Glomerular endothelial cell (primary cell): ENCODE data around the gene KY. TPM values are rescaled to one million over a fixed set of nuclear protein-coding genes. Genes with fewer than 3 reads are reported as not detected.

Experiments
- DNase-seq: peaks from one replicate; pipeline ENCODE4 v3.0.0-alpha.2; 2011; ENCODE audit warnings: low read depth, low spot score; ENCODE audit errors: extremely low read depth
- total RNA-seq: library from RNA; depleted of rRNA; stranded (reverse); fragments of >200 nt; gene quantifications from 2 replicates; pipeline ENCODE4 v1.2.3, GENCODE V29; 2015

Gene KY
- total RNA-seq, 1 donor from 2014 or later = 0.06 TPM

DNA sequence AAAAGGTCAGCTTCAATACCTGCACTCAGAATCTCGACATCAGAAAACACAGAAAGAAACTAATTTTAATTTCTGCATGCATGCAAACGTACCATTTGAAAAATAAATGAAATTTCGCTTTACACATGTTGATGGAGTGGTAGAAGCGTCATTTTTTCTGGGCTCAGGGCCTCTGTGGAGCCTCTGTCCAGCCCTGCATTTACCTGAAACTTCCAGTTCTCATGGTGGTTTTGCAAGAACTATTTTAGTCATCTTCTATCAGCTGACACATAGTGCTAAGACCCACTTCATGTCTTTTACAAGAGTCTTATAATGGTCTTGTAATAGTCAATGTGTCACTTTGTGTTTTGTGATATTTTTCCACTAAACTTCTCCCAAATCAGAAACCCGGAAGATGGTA, 5.3 kb downstream of the KY start:
- DNase-seq = no peak

DNA sequence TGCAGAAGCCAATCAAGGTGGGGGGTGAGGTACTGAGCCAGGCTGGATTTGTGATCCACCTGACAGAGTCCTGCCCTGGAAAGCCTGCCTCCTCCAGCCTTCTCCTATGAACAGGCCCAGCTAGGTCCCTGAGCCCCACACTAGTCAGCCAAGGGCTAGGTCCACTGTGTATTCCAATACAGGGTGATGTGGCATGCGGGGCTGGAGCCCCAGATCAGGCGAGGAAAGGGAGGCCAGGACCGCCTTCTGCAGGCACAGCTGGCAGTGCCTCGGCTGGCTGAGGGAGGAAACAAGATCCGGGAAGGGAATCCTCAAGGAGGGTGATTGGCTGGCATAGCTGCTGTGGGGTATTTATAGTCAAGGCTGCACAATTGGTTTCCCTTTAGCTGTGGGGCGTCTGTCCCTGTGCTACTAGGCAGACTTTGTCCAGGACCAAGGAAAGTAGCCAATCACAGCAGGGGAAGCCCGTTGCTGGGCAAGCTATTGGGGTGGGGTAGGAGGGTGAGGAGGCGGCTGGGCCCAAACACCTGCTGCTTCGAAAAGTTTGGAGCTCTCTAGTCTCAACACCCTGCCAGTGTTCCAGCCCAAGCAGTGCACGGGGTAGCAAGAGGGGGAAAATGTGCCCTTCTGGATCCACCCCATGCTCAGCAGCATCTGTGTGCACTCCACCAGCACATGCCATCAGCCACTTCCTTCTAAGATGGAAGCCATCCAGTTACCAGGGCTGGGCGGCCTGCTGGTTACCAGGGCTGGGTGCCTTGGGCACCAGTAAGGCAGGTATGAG, 5.9 kb downstream of the KY start:
- no peak for DNase-seq

DNA sequence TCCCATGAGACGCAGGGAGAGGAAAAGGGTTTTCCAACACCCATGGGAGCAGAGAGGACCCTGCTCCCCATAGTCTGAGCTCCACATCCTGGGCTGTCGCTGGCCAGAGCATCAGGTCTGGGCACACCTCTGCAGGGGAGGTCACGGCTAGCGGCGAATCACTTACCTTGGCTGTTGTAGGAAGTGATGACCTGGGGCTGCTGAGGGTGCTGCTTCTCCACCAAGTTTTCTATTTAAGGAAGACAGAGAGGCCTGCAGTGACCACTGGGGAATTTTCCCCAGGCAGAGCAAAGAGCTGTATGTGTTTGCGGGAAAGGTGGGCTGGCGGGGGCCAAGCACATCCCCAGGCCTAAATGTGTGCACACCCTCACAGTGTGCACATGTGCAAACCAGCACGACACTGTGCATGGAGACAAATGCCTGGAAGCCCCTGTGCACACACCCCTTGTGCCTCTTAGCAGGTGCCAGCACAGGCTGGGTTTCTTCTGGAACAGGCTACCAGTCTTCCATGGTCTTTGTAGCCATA, 7.6 kb downstream of the KY start:
- DNase-seq = no peak

DNA sequence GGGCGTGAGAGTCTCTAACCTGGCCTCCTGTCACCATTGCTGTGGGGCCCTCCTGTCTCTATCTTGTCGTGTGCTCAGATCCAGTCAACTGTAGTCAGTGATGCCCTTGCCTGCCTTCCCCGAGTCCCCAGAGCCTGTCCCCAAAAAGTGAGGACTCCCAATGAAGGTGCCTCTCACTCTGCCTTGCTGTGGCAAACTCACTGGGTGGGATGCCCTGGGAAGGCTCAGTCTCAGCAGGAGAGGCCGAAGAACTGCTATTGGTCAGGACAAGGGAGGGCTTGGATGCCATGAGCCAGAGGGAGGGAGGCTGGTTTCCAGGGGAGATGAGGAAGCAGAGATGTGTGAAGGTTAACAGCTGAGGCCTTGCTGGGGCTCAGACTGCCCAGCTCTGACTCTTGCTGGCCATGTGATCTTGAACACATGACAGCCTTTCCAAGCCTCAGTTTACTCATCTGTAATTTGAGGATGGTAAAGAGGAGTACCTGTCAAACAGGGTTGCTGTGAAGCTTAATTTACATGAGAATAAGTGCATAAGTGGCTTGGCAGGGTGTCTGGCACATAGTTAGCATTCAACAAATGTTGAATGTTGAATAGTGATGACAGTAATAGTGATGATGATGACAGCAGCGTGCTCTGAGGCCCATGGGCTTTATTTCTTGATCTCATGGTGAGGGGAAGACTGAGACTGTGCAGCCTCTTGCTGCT, 8.2 kb downstream of the KY start:
- no peak for DNase-seq

DNA sequence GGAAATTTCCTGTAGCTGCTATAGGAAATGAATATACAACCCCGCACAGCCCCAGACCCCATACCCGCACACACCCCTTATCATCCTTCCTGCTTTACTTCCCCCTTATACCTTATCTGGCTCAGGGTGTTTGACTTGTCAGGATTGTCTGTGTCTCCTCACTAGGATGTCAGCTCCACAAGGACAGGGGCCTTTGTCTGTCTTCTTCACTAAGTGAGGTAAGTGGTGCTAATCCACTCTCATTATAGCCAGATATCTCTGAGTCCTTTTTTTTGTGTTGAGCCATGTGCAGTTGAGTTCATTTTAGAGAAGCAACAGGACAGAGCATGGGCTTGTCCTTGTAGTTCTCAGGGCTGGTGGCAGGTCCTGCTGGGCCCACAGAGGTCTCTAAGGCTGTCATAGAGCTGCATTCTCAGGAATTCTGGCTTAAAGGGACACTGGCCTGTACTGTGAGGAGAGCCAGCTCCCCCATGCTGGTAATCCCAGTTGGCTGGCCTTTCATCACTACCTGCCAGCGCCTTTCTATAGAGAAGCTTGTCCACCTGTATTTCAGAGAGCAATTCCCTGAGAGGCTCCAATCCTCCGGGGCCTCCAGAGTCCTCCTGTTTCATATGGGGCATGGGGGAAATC, 9.0 kb downstream of the KY start:
- no peak for DNase-seq

DNA sequence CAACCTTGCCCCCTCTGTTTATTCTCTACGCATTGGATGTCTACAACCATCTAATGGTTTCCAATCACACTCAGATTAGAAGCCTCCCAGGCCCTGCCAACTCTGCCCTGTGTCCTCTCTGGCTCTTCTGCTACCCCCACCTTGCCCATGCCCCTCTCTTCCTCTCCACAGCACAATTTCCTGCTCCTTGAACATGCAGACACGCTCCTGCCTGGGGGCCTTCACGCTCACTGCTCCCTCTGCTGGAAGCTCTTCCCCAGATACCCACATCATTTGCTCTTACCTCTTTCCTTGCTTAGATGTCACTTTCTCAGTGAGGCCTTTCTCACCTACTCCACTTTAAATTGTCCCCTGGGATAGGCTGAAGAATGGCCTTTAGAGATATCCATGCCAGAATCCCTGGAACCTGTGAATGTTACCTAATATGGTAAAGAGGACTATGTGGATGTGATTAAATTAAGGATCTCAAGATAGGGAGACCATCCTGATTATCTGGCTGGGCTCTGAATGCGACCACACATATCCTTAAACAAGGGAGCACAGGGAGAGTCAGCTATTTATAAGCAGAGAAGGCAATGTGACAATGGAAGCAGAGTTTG, 9.9 kb downstream of the KY start:
- DNase-seq = no peak

DNA sequence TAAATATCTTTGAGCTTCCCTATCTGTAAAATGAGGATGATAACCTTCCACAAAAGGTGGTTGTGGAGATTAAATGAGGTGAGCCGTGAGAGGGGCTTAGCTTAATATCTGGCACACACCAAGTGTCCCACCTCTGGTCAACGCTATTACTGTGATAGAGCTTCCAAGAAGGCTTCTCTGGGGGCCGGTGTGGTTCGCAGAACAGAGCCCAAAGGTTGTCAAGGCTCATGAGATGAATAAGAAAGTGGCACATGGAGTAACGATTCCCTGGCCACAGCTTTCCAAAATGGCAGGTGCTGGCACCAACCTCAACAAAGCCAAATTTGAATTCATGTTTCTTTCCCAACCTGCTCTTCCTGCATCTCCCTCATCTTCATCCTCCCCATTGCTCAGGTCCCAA, 10.4 kb downstream of the KY start:
- no peak for DNase-seq

DNA sequence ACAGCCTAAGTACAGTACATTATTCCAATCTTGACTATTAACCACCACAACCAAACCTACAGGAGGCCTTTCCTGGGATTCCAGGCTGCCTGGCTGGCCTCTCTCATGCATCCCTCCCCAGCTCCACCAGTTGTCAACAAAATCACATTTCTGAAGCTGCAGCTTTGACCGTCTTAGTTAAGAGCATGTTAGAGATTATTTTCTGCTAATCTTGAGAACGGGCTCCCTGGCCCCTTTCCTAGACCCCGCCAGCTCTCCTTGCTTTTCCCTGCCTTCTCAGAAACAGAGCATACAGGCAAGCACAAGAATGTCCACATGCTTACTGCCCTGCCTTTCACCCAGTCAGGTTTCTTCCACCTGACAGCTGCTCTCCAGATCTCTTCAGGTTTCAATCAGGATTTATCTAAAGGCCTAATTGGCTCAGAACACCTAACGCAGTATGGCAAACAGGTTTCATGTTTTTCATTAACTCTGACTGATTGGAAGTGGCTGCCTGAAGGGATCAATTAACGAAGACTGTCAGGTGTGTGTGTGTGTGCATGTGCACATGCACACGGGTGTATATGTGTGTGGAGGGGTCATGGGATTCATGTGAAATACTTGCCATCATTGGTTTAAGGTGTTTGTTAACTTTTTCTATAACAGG, 12.3 kb downstream of the KY start:
- DNase-seq = no peak

DNA sequence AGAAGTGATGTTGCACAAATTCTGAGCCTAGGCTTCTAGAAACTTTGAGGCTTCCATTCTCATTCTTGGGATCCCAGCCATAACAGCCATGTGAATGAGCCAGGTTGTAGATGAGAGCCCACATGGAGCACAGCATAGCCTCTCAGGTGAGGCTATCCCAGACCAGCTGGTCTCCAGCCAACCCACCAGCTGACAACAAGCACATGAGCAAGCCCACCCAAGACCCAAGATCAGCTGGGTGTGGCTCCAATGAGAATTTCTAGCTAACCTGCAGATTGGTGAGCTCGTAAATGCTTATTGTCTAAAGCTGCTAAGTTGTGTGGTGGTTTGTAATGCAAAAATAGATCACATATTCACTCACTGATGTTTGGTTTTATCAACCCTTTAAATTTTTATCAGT, 14.4 kb downstream of the KY start:
- no peak for DNase-seq

DNA sequence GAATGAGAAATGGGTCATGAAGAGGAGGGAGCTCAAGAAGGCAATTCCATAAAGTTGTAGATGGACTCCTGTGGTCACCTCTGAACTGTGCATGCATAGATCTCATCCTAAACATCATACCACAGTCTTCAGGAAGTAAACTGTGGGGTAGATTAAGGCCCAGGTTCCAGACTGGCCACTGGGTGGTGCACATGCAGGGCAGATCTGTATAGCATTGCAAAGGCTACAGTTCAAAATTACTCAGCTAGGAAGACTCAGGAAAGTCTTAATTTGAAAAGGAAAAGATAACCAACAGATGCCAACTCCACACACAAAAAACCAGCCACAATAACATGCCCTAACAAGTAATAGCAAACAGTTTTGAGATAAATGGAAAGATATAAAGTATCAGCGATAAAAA, 20.3 kb downstream of the KY start:
- no peak for DNase-seq

DNA sequence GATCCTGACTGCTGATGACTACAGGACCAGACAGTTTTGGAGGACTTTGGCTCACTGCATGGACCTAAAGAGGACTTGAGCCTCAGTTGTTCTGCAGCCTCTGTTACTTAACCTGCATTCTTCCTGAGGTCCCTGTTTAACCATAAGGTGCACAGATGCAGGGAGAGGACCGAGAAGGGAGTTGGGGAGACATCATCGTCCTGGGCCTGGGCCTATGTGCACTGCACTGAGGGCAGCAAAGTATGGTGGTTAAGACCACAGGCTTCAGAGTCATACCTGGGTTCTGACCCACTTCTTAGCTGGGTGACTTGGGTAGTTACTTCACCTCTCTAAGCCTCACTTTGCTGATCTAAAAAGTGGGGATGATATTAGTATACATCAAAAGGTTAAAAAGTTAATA, 21.9 kb downstream of the KY start:
- DNase-seq = no peak

DNA sequence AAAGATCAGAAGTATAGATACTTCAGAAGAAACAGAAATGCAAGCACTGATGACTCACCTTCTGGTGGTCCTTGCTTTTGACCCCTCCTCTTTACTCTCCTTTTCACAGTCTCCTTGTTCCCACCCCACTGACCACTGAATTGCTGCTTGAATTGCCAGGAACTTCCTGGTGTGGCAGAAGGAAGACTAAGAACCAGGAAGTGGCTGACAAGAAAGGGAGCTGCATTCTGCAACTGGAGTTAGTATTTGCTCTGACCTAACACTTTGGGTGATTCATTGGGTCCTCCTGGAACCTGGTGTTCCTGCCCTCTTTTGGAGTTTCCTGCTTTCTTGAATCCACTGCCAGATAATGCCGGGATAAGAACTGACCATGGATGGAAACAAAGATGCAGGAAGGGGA, 23.0 kb downstream of the KY start:
- no peak for DNase-seq

DNA sequence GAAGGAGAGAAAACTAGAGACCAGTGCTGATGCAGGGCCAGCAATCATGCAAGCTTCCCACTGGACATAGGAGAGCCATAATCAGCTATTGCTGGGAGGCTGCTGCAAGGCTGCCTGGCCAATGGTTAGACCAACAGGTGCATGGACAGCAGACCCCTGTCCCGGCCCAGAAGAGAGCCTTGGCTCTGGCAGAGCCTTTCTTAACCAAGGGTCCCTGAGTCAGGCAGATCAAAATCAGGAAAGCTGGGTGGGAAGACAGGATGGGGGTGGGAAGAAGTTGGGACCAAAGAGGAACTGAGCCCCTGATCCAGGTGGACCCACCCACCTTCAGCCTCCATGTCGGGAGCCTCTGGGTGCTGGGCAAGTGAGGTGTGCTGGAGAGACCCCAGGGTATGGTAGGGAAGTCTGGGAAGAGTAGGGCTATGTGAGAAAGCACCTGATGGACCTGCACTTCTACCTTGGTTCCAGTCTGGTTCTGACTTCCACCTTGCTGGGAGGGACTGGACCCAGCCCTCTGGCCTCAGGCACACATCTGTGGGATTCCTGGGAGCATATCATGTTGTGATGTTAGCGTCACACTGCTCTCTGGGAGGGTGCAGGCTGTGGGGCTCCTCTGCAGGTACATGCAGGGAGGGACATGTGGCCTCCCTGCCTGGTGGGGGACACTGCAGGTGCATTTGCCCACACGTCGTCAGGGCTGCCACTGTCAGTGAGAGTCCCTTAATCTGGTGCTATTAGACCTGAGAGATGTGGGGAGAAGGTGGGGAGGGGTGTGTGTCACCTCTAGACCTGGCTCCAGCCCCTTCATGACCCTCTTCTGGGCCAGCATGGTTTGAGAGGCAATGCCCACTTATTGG, 24.7 kb downstream of the KY start:
- DNase-seq = no peak

DNA sequence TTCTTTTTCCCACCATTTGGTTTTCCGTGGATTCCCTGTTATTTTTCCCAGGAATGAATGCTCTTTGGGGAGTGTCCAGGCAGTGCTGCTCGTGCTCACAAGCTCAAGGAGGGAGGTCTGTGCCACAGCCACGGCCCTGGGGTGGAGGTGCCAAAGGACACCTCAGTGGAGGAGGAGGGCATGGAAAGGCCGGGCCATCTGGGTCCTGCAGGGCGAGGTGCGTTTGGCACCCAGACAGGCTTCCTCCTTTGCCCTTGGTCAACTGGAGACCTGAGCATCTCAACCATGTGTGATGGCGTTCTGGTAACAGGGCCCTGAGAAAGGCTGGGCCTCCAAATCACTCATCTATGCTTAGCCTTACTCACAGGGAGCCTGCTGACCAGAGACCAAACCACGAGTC, 25.4 kb downstream of the KY start:
- no peak for DNase-seq

DNA sequence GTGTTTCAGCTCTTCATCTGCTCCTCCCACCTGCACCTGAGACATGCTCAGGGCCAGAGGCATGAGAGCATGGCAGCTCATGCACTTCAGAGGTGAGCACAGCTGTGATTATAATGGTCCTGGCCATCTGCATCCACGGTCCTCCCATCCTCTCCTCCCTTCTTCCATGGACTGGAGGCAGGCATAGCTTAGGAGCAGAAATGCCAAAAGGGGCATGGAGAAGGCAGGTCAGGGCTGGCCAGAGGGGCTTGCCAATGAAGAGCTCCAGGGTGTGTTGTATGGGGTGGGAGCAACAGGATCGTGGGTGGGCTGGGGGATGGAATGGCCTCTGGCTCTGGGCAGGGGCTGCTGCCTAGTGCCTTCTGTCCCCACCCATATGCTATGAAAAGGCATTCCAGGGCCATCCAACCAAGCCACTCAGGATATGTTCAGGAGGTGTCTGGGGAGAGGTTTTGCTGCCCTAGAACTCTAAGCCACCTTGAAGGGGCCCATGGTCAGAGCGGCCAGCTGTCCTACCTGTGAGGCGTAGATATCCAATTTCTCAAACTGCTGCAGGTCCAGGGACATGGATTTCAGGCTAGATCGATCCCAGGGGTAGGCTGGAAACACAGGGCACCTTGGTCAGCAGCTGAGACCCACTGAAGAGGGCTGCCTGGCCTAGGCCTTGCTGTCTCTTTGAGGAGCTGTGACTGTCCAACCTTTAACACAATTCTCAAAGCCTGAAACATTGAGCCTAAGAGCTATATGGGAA, 26.1 kb downstream of the KY start:
- no peak for DNase-seq

DNA sequence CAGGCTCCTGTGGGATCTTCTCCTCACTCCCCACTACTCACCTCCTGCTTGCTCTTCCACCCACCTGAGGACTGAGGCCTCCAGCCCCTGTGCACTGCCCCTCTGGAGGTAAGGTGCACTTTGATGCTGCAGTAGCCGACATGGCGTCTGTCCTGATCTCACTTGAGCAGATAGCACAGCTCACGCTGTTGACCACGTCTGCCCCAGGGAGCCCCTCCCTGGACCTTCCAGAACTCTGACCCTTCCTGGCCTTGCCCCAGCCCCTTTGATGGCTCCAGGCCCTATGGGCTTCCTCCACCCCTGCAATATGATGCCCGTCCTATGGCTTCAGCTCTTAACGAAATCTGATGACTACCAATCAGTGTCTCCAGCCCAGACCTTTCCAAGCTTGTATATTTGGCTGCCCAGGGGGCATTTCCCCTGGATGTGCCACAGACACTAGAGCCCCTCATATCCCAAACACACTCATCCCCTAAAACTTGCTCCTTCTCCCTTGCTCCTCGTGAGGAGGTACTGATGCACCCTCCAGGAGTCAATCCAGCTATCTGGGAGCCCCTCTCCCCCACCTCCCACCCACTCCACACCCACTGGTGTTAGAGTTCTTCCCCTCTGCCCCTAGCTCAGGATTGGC, 27.1 kb downstream of the KY start:
- DNase-seq = no peak

DNA sequence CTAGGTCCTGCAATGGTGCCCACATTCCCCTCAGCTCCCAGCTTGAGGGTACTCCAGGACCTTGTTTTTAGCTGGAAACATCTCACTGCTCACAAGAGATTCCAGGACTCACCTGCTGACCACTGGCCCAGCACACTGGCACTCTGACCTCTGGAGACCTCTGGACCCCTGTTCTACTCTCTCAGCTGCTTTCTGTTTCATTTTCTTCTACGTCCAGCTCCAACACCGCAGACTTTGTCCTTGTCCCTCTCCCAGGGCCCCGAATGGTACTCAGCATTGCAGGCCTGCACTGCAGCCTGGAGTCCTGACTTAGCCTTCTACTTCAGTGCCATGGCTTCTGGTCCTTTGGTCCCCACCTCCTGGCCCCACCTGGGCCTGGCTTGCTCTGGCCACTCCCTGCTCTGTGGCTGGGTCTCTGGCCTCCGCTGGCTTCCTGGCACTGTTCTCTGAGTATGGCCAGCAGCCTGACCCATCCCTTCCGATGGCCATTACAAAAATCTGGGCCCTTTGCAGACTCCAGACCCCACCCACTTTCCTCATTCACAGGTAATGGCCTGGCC, 27.9 kb downstream of the KY start:
- no peak for DNase-seq

DNA sequence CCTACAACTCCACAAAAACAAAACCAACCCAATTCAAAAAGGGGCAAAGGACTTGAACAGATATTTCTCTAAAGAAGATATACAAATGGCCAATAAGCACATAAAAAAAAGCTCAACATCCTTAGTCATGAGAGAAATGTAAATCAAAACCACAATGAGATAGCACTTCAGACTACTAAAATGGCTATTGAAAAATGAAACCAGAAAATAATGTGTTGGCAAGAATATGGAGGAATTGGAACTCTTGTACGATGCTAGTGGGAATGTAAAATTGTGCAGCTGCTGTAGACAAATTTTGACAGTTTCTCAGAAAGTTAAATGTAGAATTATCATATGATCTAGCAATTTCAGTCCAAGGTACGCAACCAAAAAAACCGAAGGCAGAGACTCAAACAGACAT, 29.0 kb downstream of the KY start:
- DNase-seq = no peak
